Osteoblast (primary cell): ENCODE data around the gene SRRM5. TPM values are rescaled to one million over a fixed set of nuclear protein-coding genes. Genes with fewer than 3 reads are reported as not detected.

Experiments
- DNase-seq: peaks from one replicate; pipeline ENCODE4 v3.0.0; 2011; ENCODE audit warnings: low spot score, mixed read lengths; ENCODE audit not compliant: insufficient read length; ENCODE audit errors: missing footprints
- H2AFZ ChIP-seq: 2 replicates; pipeline ENCODE4 v1.6.0; 2011; ENCODE audit warnings: mild to moderate bottlenecking, low read length
- H3K27ac ChIP-seq: 2 replicates; pipeline ENCODE4 v1.5.1; 2011; ENCODE audit warnings: mild to moderate bottlenecking, low read depth, low read length, moderate library complexity
- H3K27me3 ChIP-seq: 2 replicates; pipeline ENCODE4 v1.6.0; 2012; ENCODE audit warnings: mild to moderate bottlenecking, control low read depth, inconsistent platforms, low read length, moderate library complexity; ENCODE audit not compliant: insufficient read depth
- H3K36me3 ChIP-seq: 2 replicates; pipeline ENCODE4 v1.5.1; 2011; ENCODE audit warnings: mild to moderate bottlenecking, low read length, control low read depth, moderate library complexity; ENCODE audit not compliant: insufficient read depth
- H3K4me1 ChIP-seq: 2 replicates; pipeline ENCODE4 v1.5.1; 2011; ENCODE audit warnings: mild to moderate bottlenecking, low read length, control low read depth, moderate library complexity; ENCODE audit not compliant: insufficient read depth
- H3K4me2 ChIP-seq: 2 replicates; pipeline ENCODE4 v1.6.0; 2011; ENCODE audit warnings: mild to moderate bottlenecking, low read length; ENCODE audit not compliant: insufficient read depth
- H3K4me3 ChIP-seq: fragments of 200-600 bp; sonication (generic); 3 replicates; pipeline ENCODE4 v1.5.1; 2012; ENCODE audit warnings: mild to moderate bottlenecking, low read length, inconsistent platforms; ENCODE audit not compliant: insufficient read depth
- H3K79me2 ChIP-seq: 2 replicates; pipeline ENCODE4 v1.6.0; 2012; ENCODE audit warnings: mild to moderate bottlenecking, low read length, control low read depth, inconsistent platforms; ENCODE audit not compliant: insufficient read depth
- H3K9me3 ChIP-seq: 2 replicates; pipeline ENCODE4 v1.5.1; 2011; ENCODE audit warnings: low read depth, low read length, control low read depth
- H4K20me1 ChIP-seq: 2 replicates; pipeline ENCODE4 v1.6.0; 2012; ENCODE audit warnings: mild to moderate bottlenecking, low read length, control low read depth; ENCODE audit not compliant: insufficient read depth
- total RNA-seq: library from RNA; depleted of rRNA; stranded (reverse); fragments of >200 nt; gene quantifications from 2 replicates; pipeline ENCODE4 v1.2.3, GENCODE V29; 2012
- TF ChIP-seq, protein P1 (sequence below): IDR thresholded peaks from 2 replicates; pipeline ENCODE4 v1.5.1; 2011; ENCODE audit warnings: mild to moderate bottlenecking, low read depth, low read length, moderate library complexity; ENCODE audit errors: extremely low read depth

Gene SRRM5
- total RNA-seq, 1 donor: under 0.01 TPM

DNA sequence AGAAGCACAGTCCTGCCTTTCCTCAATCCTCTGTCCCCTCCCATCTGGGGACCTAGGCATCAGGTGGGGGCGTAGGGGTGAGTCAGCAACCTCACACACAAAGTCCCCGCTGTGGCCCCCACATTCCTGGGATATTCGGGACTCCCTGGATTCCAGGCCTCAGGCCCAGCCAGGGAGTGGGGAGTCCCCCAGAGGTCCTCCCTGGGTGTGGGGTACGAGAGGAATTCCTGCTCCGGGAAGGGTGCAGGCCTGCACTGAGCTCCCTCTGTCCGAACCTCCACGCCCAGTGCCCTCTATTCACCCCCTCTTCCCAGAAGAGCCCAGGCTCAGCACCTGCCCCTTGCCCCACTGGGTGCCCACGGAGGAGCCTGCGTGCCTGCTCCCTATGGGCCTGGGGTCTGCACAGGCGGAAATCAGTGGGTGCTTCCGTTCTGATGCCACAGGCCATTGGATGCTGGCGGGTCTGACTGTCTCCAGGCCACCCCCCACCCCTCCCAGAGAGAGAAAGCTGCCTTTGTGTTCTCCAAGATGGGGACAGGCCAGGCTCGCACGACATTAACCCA lies 24.3 kb downstream of the SRRM5 start:
- Histone ChIP-seq H3K4me1 (peaks cover 24% of the 10 kb centered on the region), H2AFZ (no peak overlapping the region), H3K79me2 (no peaks in the 10 kb centered on the region), H4K20me1 (no peaks in the 10 kb centered on the region), H3K4me3 (no peak overlapping the region), H3K4me2 (peak overlapping the region; percentile 45), H3K9me3 (no peaks in the 10 kb centered on the region), H3K36me3 (no peaks in the 10 kb centered on the region), H3K27ac (no peak overlapping the region), H3K27me3 (peaks cover 33% of the 10 kb centered on the region)
- TF ChIP-seq, protein P1, sequence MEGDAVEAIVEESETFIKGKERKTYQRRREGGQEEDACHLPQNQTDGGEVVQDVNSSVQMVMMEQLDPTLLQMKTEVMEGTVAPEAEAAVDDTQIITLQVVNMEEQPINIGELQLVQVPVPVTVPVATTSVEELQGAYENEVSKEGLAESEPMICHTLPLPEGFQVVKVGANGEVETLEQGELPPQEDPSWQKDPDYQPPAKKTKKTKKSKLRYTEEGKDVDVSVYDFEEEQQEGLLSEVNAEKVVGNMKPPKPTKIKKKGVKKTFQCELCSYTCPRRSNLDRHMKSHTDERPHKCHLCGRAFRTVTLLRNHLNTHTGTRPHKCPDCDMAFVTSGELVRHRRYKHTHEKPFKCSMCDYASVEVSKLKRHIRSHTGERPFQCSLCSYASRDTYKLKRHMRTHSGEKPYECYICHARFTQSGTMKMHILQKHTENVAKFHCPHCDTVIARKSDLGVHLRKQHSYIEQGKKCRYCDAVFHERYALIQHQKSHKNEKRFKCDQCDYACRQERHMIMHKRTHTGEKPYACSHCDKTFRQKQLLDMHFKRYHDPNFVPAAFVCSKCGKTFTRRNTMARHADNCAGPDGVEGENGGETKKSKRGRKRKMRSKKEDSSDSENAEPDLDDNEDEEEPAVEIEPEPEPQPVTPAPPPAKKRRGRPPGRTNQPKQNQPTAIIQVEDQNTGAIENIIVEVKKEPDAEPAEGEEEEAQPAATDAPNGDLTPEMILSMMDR: no peak
- DNase-seq: no peak

DNA sequence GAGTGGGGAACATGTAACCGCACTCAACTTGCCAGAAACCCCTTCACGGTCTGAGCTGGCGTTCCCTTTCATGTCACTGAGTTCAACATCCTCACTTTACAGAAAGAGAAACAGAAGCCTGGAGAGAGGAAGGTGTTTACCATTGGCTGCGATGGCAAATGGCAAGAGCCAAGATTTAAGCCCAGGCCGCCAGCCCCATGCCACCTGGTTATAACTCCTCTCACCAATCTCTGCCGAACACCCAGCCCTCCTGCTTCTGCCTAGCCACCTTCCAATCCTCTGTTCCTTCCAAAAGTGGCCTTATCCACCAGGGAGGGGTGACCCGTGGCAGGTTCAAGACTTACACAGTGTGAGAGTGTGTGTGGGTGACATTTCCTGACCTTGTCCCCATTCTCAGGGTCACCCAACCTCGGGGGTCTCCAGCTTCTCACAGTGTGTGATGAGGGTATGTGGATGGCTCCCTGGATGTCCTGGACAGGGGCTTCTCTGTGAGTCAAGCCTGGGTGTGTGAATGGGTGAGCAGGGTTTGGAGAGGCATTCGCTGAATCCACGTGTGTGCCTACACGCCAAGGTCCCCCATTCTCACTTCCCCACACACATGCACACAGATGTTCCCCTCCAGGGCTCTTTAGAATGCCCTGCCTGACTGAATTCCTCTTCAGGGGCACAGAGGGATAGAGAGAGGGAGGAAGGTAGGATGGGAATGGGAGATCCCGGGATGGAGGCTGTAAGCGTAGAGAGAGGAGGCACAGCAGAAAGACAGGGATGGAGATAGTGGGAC lies 26.5 kb downstream of the SRRM5 start:
- Histone ChIP-seq H3K27ac (no peak overlapping the region), H3K4me1 (peaks cover 24% of the 10 kb centered on the region), H4K20me1 (no peaks in the 10 kb centered on the region), H3K9me3 (no peaks in the 10 kb centered on the region), H3K79me2 (no peaks in the 10 kb centered on the region), H3K27me3 (peaks cover 35% of the 10 kb centered on the region), H3K4me3 (no peak overlapping the region), H3K4me2 (no peak overlapping the region), H2AFZ (no peak overlapping the region), H3K36me3 (no peaks in the 10 kb centered on the region)
- TF ChIP-seq, protein P1: no peak
- DNase-seq: no peak

DNA sequence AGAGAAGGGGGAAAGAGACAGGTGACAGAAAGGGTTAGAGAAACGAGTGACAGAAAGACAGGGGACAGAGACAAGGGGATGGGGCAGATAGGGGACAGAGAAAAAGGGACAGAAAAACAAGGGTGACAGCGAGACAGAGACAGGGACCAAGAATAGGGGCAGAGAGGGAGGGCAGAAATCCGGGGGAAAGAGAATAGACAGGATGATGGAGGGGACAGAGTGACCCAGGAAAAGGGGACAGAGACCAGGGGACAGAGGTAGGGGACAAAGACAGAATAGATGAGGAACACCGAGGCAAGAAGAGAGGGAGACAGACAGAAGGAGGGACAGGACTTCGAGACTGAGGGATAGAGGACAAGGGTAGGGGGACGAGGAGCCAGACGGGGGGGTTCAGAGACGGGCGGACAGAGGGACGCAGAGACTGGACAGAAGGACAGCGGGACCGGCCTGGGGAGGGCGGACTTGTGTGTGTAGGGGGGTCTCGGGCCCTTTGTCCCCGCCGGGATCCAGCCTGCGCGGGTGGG lies 27.2 kb downstream of the SRRM5 start:
- Histone ChIP-seq H3K9me3 (no peaks in the 10 kb centered on the region), H3K4me1 (peaks cover 23% of the 10 kb centered on the region), H3K27ac (no peak overlapping the region), H2AFZ (no peak overlapping the region), H3K4me3 (peak overlapping the region; percentile 16), H4K20me1 (no peaks in the 10 kb centered on the region), H3K4me2 (no peak overlapping the region), H3K36me3 (no peaks in the 10 kb centered on the region), H3K79me2 (no peaks in the 10 kb centered on the region), H3K27me3 (peaks cover 35% of the 10 kb centered on the region)
- TF ChIP-seq, protein P1: no peak
- DNase-seq: no peak
